ENCODE results near the gene TMEM54. TPM values are rescaled to one million over a fixed set of nuclear protein-coding genes. Genes with fewer than 3 reads are reported as not detected.

The TMEM54 gene
- 99.0 and 162 TPM in 2 replicates for total RNA-seq

DNA sequence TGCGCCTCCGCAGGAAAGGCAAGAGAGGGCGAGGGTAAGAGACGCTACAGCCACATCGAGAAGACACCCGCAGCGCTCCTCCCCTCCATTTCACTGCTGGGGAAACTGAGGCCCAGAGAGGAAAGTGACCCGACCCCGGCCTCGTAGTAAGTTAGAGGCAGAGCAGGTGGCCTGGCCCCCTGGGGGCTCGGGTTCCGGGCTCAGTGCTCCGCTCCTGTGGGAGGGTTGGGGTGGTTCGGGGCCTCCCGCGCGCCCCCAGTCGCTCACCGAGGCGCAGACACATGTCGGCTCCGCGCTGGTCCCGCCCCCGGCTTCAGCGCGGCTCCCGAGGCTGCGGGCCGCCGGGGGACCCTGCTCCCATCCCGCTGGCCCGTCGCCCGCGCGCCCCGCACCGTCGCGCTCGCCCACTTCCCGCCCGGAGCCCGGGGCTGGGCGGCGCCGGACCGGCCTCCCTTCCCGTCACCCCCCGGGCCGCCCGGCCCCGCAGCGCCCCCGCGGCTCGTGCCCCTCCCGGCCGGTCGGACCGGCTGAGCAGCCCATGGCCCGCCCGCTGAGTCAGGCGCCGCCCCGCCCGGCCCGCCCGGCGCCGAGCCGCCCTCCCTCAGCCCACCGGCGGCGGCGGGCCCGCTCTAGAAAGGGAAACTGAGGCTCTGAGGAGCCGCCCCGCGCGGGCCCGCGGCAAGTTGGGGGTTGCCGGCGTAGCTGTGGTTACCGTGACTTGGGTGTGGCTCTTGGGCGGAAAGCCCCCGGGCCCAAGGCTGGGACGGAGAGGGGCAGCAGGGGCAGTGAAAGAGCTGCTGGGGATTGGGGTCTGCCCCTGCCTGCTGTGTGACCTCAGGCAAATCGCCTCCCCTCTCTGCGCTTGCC, at the start of gene TMEM54:
TSS of gene TMEM54 (minus strand) at position 434 of the 867 bp plus-strand sequence. CDS start at position 283, 151 bp downstream.
- no peak for DNase-seq (ENCODE audit: low read depth)
- H3K4me3 ChIP-seq (ENCODE audit: low read depth, low read length) = peak within 1 kb of the TSS; percentile 62
- H3K36me3 ChIP-seq (ENCODE audit: control insufficient read depth, insufficient read depth, low read length) = no peaks in the 10 kb centered on the region
- no peak for TF ChIP-seq CTCF (IDR thresholded peaks at IDR 0.05; ENCODE audit: insufficient read depth, low read length, poor library complexity, severe bottlenecking)
- H3K27me3 ChIP-seq (ENCODE audit: control insufficient read depth, insufficient read depth, low read length) = no peaks in the 10 kb centered on the region

DNA sequence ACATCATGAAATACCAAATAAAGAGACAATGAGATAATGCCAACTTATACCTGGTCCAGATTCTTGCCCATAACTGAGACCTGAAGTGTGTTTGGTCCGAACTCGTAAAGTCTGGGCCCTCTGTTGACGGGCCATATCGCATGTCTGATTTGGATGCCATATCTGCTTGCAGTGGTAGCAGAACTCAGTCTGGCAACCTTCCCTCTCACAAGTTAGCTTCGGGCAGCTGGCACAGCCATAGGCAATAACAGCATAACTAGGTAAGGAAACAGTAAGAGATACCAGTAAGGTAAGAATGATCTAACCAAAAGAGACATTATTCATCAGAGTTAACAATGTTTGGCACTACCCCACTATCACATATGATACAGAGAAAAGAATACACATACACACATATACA, 48.3 kb upstream of the TMEM54 start:
- peaks cover 1% of the 10 kb centered on the region for H3K36me3 ChIP-seq (ENCODE audit: control insufficient read depth, insufficient read depth, low read length)
- no peak for DNase-seq (ENCODE audit: low read depth)

DNA sequence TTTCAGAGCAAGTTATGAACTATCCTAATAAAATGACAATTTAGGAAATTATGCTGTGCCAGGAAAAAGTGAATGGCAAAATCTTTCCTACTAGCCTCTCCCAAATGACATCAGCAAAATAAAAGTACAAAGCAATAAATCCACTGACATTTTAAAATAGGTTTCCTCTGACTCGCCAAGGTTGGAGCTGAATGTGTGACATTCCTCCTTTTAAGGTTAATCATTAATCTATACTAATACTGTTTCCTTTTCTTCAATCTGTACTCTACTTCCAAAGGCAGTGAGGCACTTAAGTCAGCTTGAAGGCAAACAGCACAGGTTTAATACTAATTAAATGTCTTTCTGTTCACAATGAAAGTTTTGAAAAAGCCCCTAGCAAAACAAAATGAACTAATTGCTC, 47.7 kb upstream of the TMEM54 start:
- peak; percentile 59 for DNase-seq (ENCODE audit: low read depth)
- Histone ChIP-seq H3K27me3 (ENCODE audit: control insufficient read depth, insufficient read depth, low read length) (no peaks in the 10 kb centered on the region), H3K4me3 (ENCODE audit: low read depth, low read length) (no peak overlapping the region), H3K36me3 (ENCODE audit: control insufficient read depth, insufficient read depth, low read length) (peaks cover 1% of the 10 kb centered on the region)
- no peak for TF ChIP-seq CTCF (IDR thresholded peaks at IDR 0.05; ENCODE audit: insufficient read depth, low read length, poor library complexity, severe bottlenecking)

More for the DNA sequence above, 48.3 kb upstream of the TMEM54 start:
- Histone ChIP-seq H3K27me3 (ENCODE audit: control insufficient read depth, insufficient read depth, low read length) (no peaks in the 10 kb centered on the region), H3K4me3 (ENCODE audit: low read depth, low read length) (no peak overlapping the region)
- no peak for TF ChIP-seq CTCF (IDR thresholded peaks at IDR 0.05; ENCODE audit: insufficient read depth, low read length, poor library complexity, severe bottlenecking)

- no peak for DNase-seq (ENCODE audit: low read depth)
- H3K4me3 ChIP-seq (ENCODE audit: low read depth, low read length) = no peak overlapping the region
- no peak for TF ChIP-seq CTCF (IDR thresholded peaks at IDR 0.05; ENCODE audit: insufficient read depth, low read length, poor library complexity, severe bottlenecking)
- H3K36me3 ChIP-seq (ENCODE audit: control insufficient read depth, insufficient read depth, low read length) = peaks cover 1% of the 10 kb centered on the region
- no peaks in the 10 kb centered on the region for H3K27me3 ChIP-seq (ENCODE audit: control insufficient read depth, insufficient read depth, low read length)
These were observed 47.2 kb upstream of the TMEM54 start for GRCh38 chr1:32948390-32948722.

- H3K27me3 ChIP-seq (ENCODE audit: control insufficient read depth, insufficient read depth, low read length) = no peaks in the 10 kb centered on the region
- TF ChIP-seq CTCF (IDR thresholded peaks at IDR 0.05; ENCODE audit: insufficient read depth, low read length, poor library complexity, severe bottlenecking) = no peak
- no peak overlapping the region for H3K4me3 ChIP-seq (ENCODE audit: low read depth, low read length)
- no peak for DNase-seq (ENCODE audit: low read depth)
- H3K36me3 ChIP-seq (ENCODE audit: control insufficient read depth, insufficient read depth, low read length) = peaks cover 1% of the 10 kb centered on the region
These were observed 46.6 kb upstream of the TMEM54 start for GRCh38 chr1:32947669-32948389.
